Aorta (tissue), 5 donors: ENCODE measurements around the gene PIK3R5. TPM values are rescaled to one million over a fixed set of nuclear protein-coding genes. Genes with fewer than 3 reads are reported as not detected.

Experiments
- ATAC-seq: fragments of 200-7000 bp; cut with Tn5 transposase; one replicate; pipeline ENCODE4 v1.9.1; 2022; ENCODE audit warnings: moderate library complexity; ENCODE audit not compliant: low FRiP score
- DNase-seq, 2 donors: peaks; one replicate each; pipeline ENCODE4 v3.0.0-alpha.2; 2020
- H3K27ac ChIP-seq, 2 donors: one replicate each; pipeline ENCODE4 v1.5.1; 2013; ENCODE audit warnings: low read length in 2 of 2, mild to moderate bottlenecking in 2 of 2, moderate library complexity in 2 of 2, control low read depth in 1 of 2, inconsistent platforms in 1 of 2, low read depth in 1 of 2
- H3K27me3 ChIP-seq, 2 donors: one replicate each; pipeline ENCODE4 v1.6.1; 2013; ENCODE audit warnings: control low read depth in 1 of 2, low read length in 1 of 2, mild to moderate bottlenecking in 1 of 2, moderate library complexity in 1 of 2; ENCODE audit not compliant: insufficient read depth in 2 of 2, control insufficient read depth in 1 of 2
- H3K36me3 ChIP-seq, 2 donors: one replicate each; pipeline ENCODE4 v1.6.1; 2013; ENCODE audit warnings: control low read depth in 1 of 2, low read length in 1 of 2, mild to moderate bottlenecking in 1 of 2; ENCODE audit not compliant: insufficient read depth in 2 of 2, control insufficient read depth in 1 of 2
- H3K4me1 ChIP-seq, 2 donors: one replicate each; pipeline ENCODE4 v1.6.1; 2013; ENCODE audit warnings: low read length in 2 of 2, control low read depth in 1 of 2, mild to moderate bottlenecking in 1 of 2, moderate library complexity in 1 of 2; ENCODE audit not compliant: insufficient read depth in 2 of 2, control insufficient read depth in 1 of 2
- H3K4me3 ChIP-seq, 2 donors: one replicate each; pipeline ENCODE4 v1.5.1; 2013; ENCODE audit warnings: low read length in 2 of 2, control low read depth in 1 of 2, mild to moderate bottlenecking in 1 of 2
- H3K9me3 ChIP-seq: one replicate; pipeline ENCODE4 v1.6.1; 2013; ENCODE audit warnings: mild to moderate bottlenecking, low read length; ENCODE audit not compliant: control insufficient read depth
- WGBS, 2 donors: extraction: QIAGEN DNeasy Blood & Tissue Kit; methylation state at CpG; one replicate each; pipeline ENCODE4 v1.1.7; 2013; 5-methylcytosine and 5-hydroxymethylcytosine counted together
- intact Hi-C, 2 donors: fragments of 100-400 bp; cut with DNase I; formaldehyde crosslinking; loops; one replicate each; pipeline versions ENCODE4 v1.14.2 to v1.15.0; 2022
- polyA plus RNA-seq, 2 donors: library from polyadenylated mRNA; stranded (reverse); fragments of 200-250 nt; gene quantifications; one replicate each; pipeline ENCODE4 v1.2.3, GENCODE V29; 2013
- total RNA-seq, 2 donors: library from RNA; stranded (reverse); fragmentation: NEBNext Ultra II Directional; extraction: Animal tissue kit (Norgen Biotek cat#: 25700); gene quantifications; one replicate each; pipeline ENCODE4 v1.2.1, GENCODE V29; 2021
- donor health status: healthy with polysubstance abuse.
- donor health status: Bipolar disorder and iron deficiency.
- donor health status: DM: no; HTN: no; CAD: no.
- donor health status: DM: no; HTN: no; CAD: no.
- donor health status: DM: yes; HTN: yes; CAD: no.

PIK3R5 gene
- total and polyA plus RNA-seq, 4 donors, result 1.4 to 18.5 (median 13.4) TPM

GRCh38 chr17:8949061-8949661 is 16.3 kb downstream of the PIK3R5 start:
- H3K4me1 ChIP-seq, result no peaks in the 10 kb centered on the region
- H3K4me3 ChIP-seq, result no peak overlapping the region
- no peak overlapping the region for H3K27ac ChIP-seq
- H3K27me3 ChIP-seq, result no peaks in the 10 kb centered on the region
- intact Hi-C loops, result no loop called here
- no peak for DNase-seq
- no peak for ATAC-seq
- peaks cover 4% of the 10 kb centered on the region for H3K9me3 ChIP-seq
- 82 to 85% methylated on average over 9 of the region's 9 CpGs for WGBS, 2 donors
- H3K36me3 ChIP-seq, result no peaks in the 10 kb centered on the region

GRCh38 chr17:8948462-8948861 is 17.0 kb downstream of the PIK3R5 start:
- DNase-seq, result no peak
- Histone ChIP-seq H3K4me3 (no peak overlapping the region), H3K9me3 (peaks cover 4% of the 10 kb centered on the region), H3K4me1 (no peaks in the 10 kb centered on the region), H3K27me3 (no peaks in the 10 kb centered on the region), H3K36me3 (no peaks in the 10 kb centered on the region), H3K27ac (no peak overlapping the region)
- 89 to 92% methylated on average over 7 of the region's 7 CpGs for WGBS, 2 donors
- intact Hi-C loops, result no loop called here
- no peak for ATAC-seq

GRCh38 chr17:8947201-8947600 is 18.3 kb downstream of the PIK3R5 start:
- H3K27me3 ChIP-seq, result no peaks in the 10 kb centered on the region
- 82 to 87% methylated on average over 7 of the region's 7 CpGs for WGBS, 2 donors
- no peak overlapping the region for H3K4me3 ChIP-seq
- ATAC-seq, result no peak
- DNase-seq, result no peak
- H3K9me3 ChIP-seq, result peaks cover 2% of the 10 kb centered on the region
- no peaks in the 10 kb centered on the region for H3K4me1 ChIP-seq
- H3K27ac ChIP-seq, result no peak overlapping the region
- no peaks in the 10 kb centered on the region for H3K36me3 ChIP-seq
- intact Hi-C loops, result no loop called here

GRCh38 chr17:8946476-8946875 is 19.0 kb downstream of the PIK3R5 start:
- no peak for DNase-seq
- ATAC-seq, result no peak
- 89 to 91% methylated on average over 6 of the region's 6 CpGs for WGBS, 2 donors

GRCh38 chr17:8946071-8946470 is 19.4 kb downstream of the PIK3R5 start:
- no peak for DNase-seq
- Histone ChIP-seq H3K27ac (no peak overlapping the region), H3K4me1 (no peaks in the 10 kb centered on the region), H3K9me3 (no peaks in the 10 kb centered on the region), H3K27me3 (no peaks in the 10 kb centered on the region), H3K36me3 (no peaks in the 10 kb centered on the region), H3K4me3 (no peak overlapping the region)
- ATAC-seq, result no peak
- intact Hi-C loops, result no loop called here
- WGBS, 2 donors, result 81 to 82% methylated on average over 8 of the region's 8 CpGs

More at GRCh38 chr17:8946476-8946875, 19.0 kb downstream of the PIK3R5 start:
- no peak overlapping the region for H3K27ac ChIP-seq
- H3K9me3 ChIP-seq, result no peaks in the 10 kb centered on the region
- no peaks in the 10 kb centered on the region for H3K27me3 ChIP-seq
- intact Hi-C loops, result no loop called here
- H3K4me3 ChIP-seq, result no peak overlapping the region
- H3K4me1 ChIP-seq, result no peaks in the 10 kb centered on the region
- H3K36me3 ChIP-seq, result no peaks in the 10 kb centered on the region

GRCh38 chr17:8944748-8945147 is 20.8 kb downstream of the PIK3R5 start:
- no peaks in the 10 kb centered on the region for H3K36me3 ChIP-seq
- H3K9me3 ChIP-seq, result no peaks in the 10 kb centered on the region
- ATAC-seq (no peak), DNase-seq (no peak)
- 82 to 88% methylated on average over 4 of the region's 4 CpGs for WGBS, 2 donors
- H3K27ac ChIP-seq, result no peak overlapping the region
- intact Hi-C loops, result no loop called here
- no peaks in the 10 kb centered on the region for H3K27me3 ChIP-seq
- H3K4me1 ChIP-seq, result no peaks in the 10 kb centered on the region
- H3K4me3 ChIP-seq, result no peak overlapping the region

GRCh38 chr17:8944083-8944482 is 21.4 kb downstream of the PIK3R5 start:
- H3K4me1 ChIP-seq, result no peaks in the 10 kb centered on the region

GRCh38 chr17:8941980-8942622 is 23.4 kb downstream of the PIK3R5 start:
- Histone ChIP-seq H3K9me3 (no peaks in the 10 kb centered on the region), H3K36me3 (no peaks in the 10 kb centered on the region), H3K4me1 (no peaks in the 10 kb centered on the region), H3K27ac (no peak overlapping the region), H3K4me3 (no peak overlapping the region), H3K27me3 (peaks cover 0 to 2% of the 10 kb centered on the region in 2 donors)
- ATAC-seq (no peak), DNase-seq (no peak)
- intact Hi-C loops, result no loop called here
- 64 to 71% methylated on average over 8 of the region's 8 CpGs for WGBS, 2 donors

More at GRCh38 chr17:8944083-8944482, 21.4 kb downstream of the PIK3R5 start:
- H3K36me3 ChIP-seq, result no peaks in the 10 kb centered on the region
- H3K27me3 ChIP-seq, result peaks cover 0 to 2% of the 10 kb centered on the region in 2 donors
- H3K9me3 ChIP-seq, result no peaks in the 10 kb centered on the region
- ATAC-seq (no peak), DNase-seq (no peak)
- no peak overlapping the region for H3K4me3 ChIP-seq
- no peak overlapping the region for H3K27ac ChIP-seq
- intact Hi-C loops, result no loop called here

- Histone ChIP-seq H3K4me1 (no peaks in the 10 kb centered on the region), H3K9me3 (no peaks in the 10 kb centered on the region), H3K27me3 (peaks cover 0 to 2% of the 10 kb centered on the region in 2 donors), H3K36me3 (no peaks in the 10 kb centered on the region), H3K4me3 (no peak overlapping the region), H3K27ac (no peak overlapping the region)
- WGBS, 2 donors, result 69 to 71% methylated on average over 14 of the region's 14 CpGs
- no peak for ATAC-seq
- DNase-seq, result no peak
- intact Hi-C loops, result no loop called here
Measured at GRCh38 chr17:8941520-8941919, 24.0 kb downstream of the PIK3R5 start.
